ENCODE data around the gene WDR54. TPM values are rescaled to one million over a fixed set of nuclear protein-coding genes. Genes with fewer than 3 reads are reported as not detected.

Gene WDR54
- total RNA-seq, 2 donors from 2014 or later = 6.1 to 6.2 TPM

GRCh38 chr2:74436848-74437695 lies 15.5 kb downstream of the WDR54 start:
- ATAC-seq (ENCODE audit: insufficient number of reproducible peaks, low FRiP score, low read depth) (no peak), DNase-seq (ENCODE audit: low spot score) (no peak)
- Histone ChIP-seq H3K36me3 (no peaks in the 10 kb centered on the region), H3K9me3 (no peaks in the 10 kb centered on the region), H3K27ac (no peak overlapping the region), H3K27me3 (replicated peaks; ENCODE audit: insufficient read depth) (no peaks in the 10 kb centered on the region), H3K4me1 (ENCODE audit: control insufficient read depth in 1 of 2, low read depth in 2 of 2) (peaks cover 3 to 41% of the 10 kb centered on the region in 2 donors), H3K4me3 (no peak overlapping the region)
- TF ChIP-seq CTCF (IDR thresholded peaks at IDR 0.05) = no peak

GRCh38 chr2:74438248-74438647 lies 16.7 kb downstream of the WDR54 start:
- Histone ChIP-seq H3K9me3 (no peaks in the 10 kb centered on the region), H3K4me1 (ENCODE audit: control insufficient read depth in 1 of 2, low read depth in 2 of 2) (peaks cover 3 to 43% of the 10 kb centered on the region in 2 donors), H3K4me3 (no peak overlapping the region), H3K36me3 (no peaks in the 10 kb centered on the region), H3K27me3 (replicated peaks; ENCODE audit: insufficient read depth) (no peaks in the 10 kb centered on the region), H3K27ac (no peak overlapping the region)
- no peak for TF ChIP-seq CTCF (IDR thresholded peaks at IDR 0.05)
- no peak for ATAC-seq (ENCODE audit: insufficient number of reproducible peaks, low FRiP score, low read depth)
- DNase-seq (ENCODE audit: low spot score) = no peak

GRCh38 chr2:74439373-74439772 lies 17.8 kb downstream of the WDR54 start:
- H3K27ac ChIP-seq = peak overlapping the region; percentile 40 to 54
- peak overlapping the region; percentile 72 for H3K4me3 ChIP-seq
- no peak for DNase-seq (ENCODE audit: low spot score)
- H3K4me1 ChIP-seq (ENCODE audit: control insufficient read depth in 1 of 2, low read depth in 2 of 2) = peaks cover 3 to 49% of the 10 kb centered on the region in 2 donors
- H3K9me3 ChIP-seq = no peaks in the 10 kb centered on the region
- no peak for ATAC-seq (ENCODE audit: insufficient number of reproducible peaks, low FRiP score, low read depth)
- no peaks in the 10 kb centered on the region for H3K27me3 ChIP-seq (replicated peaks; ENCODE audit: insufficient read depth)
- no peak for TF ChIP-seq CTCF (IDR thresholded peaks at IDR 0.05)
- H3K36me3 ChIP-seq = no peaks in the 10 kb centered on the region

GRCh38 chr2:74439803-74440377 lies 18.4 kb downstream of the WDR54 start:
- Histone ChIP-seq H3K4me1 (ENCODE audit: control insufficient read depth in 1 of 2, low read depth in 2 of 2) (peaks cover 3 to 49% of the 10 kb centered on the region in 2 donors), H3K9me3 (no peaks in the 10 kb centered on the region), H3K27ac (peak overlapping the region; percentile 40 to 54), H3K4me3 (peak overlapping the region; percentile 72), H3K36me3 (no peaks in the 10 kb centered on the region), H3K27me3 (replicated peaks; ENCODE audit: insufficient read depth) (no peaks in the 10 kb centered on the region)
- no peak for TF ChIP-seq CTCF (IDR thresholded peaks at IDR 0.05)
- ATAC-seq (ENCODE audit: insufficient number of reproducible peaks, low FRiP score, low read depth) = peak; percentile 31
- no peak for DNase-seq (ENCODE audit: low spot score)

GRCh38 chr2:74440378-74441169 lies 19.0 kb downstream of the WDR54 start:
- H3K4me3 ChIP-seq = peak overlapping the region; percentile 72
- ATAC-seq (ENCODE audit: insufficient number of reproducible peaks, low FRiP score, low read depth) = peak; percentile 70
- peak; percentile 40 for DNase-seq (ENCODE audit: low spot score)

More at GRCh38 chr2:74440378-74441169, 19.0 kb downstream of the WDR54 start:
- no peaks in the 10 kb centered on the region for H3K27me3 ChIP-seq (replicated peaks; ENCODE audit: insufficient read depth)
- H3K27ac ChIP-seq = peak overlapping the region; percentile 54 to 79
- no peaks in the 10 kb centered on the region for H3K9me3 ChIP-seq
- peaks cover 3 to 49% of the 10 kb centered on the region in 2 donors for H3K4me1 ChIP-seq (ENCODE audit: control insufficient read depth in 1 of 2, low read depth in 2 of 2)
- H3K36me3 ChIP-seq = no peaks in the 10 kb centered on the region
- TF ChIP-seq CTCF (IDR thresholded peaks at IDR 0.05) = peak; percentile 44

Measured in thoracic aorta (tissue), 2 donors.